Measurements from ENCODE around the gene CNTNAP4.

GRCh38 chr16:76292218-76292617 is 15.0 kb downstream of the CNTNAP4 start:
- TF ChIP-seq TAF1 (IDR thresholded peaks at IDR 0.05; ENCODE audit: borderline replicate concordance, low read depth, low read length) (no peak), POLR2AphosphoS5 (IDR thresholded peaks at IDR 0.05; ENCODE audit: low read depth, low read length) (no peak)
